ENCODE data around the gene GRAMD4. TPM values are rescaled to one million over a fixed set of nuclear protein-coding genes. Genes with fewer than 3 reads are reported as not detected.
"Not testable (repeated sequence)": the region's sequence is repeated elsewhere in the genome, so short reads cannot be mapped to it uniquely, and the experiment has no call there.

GRAMD4 gene
- total and polyA plus RNA-seq, 12 donors, result 29.3 to 143 (median 63.9) TPM

- WGBS, 2 donors, result 71 to 73% methylated on average over 10 of the region's 10 CpGs
- Histone ChIP-seq H3K27me3 (no peaks in the 10 kb centered on the region), H3K4me1 (peaks cover 36 to 85% (median 54%) of the 10 kb centered on the region in 9 donors), H3K36me3 (no peaks in the 10 kb centered on the region), H3K27ac (peak overlapping the region in 4 of 10 donors; percentile 4 to 43 (median 10)), H3K9me3 (no peaks in the 10 kb centered on the region), H3K4me3 (no peak overlapping the region)
- intact Hi-C loops (cut with DNase I), result loop anchor here in 2 of 10 donors (5.0 kb wide), 3 partner anchors 54 to 84 kb away; no protein-coding TSS in a partner anchor
- no peak for TF ChIP-seq CTCF (IDR thresholded peaks at IDR 0.05)
- DNase-seq, result no peak
- no peak for ATAC-seq
These were observed 26.5 kb downstream of the GRAMD4 start for GRCh38 chr22:46646531-46647215.

DNA sequence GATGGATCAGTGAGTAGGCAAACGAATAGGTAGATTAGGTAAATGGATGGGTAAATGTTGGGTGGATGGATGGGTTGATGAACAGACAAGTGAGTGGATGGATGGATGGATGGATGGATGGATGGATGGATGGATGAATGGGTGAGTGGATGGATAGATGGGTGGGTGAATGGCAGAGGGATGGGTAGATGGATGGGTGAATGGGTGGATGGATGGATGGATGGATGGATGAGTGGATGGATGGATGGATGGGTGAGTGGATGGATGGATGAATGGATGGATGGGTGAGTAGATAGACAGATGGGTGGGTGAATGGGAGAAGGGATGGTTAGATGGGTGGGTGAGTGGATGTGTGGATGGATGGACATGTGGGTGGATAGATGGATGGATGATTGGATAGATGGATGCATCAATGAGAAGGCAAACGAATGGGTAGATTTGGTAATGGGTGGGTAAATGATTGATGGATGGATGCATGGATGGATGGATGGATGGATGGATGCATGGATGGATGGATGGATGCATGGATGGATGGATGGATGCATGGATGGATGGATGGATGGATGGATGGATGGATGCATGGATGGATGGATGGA lies 28.1 kb downstream of the GRAMD4 start:
- not testable (repeated sequence) for ATAC-seq, H3K36me3 ChIP-seq, H3K9me3 ChIP-seq, DNase-seq, H3K4me3 ChIP-seq, H3K27me3 ChIP-seq, H3K27ac ChIP-seq
- intact Hi-C loops (cut with DNase I), result loop anchor here in 2 of 10 donors (5.0 kb wide), 3 partner anchors 56 to 86 kb away; no protein-coding TSS in a partner anchor
- 98% methylated on average over 2 of the region's 2 CpGs for WGBS, 2 donors
- H3K4me1 ChIP-seq, result peaks cover 45 to 90% (median 71%) of the 10 kb centered on the region in 9 donors

DNA sequence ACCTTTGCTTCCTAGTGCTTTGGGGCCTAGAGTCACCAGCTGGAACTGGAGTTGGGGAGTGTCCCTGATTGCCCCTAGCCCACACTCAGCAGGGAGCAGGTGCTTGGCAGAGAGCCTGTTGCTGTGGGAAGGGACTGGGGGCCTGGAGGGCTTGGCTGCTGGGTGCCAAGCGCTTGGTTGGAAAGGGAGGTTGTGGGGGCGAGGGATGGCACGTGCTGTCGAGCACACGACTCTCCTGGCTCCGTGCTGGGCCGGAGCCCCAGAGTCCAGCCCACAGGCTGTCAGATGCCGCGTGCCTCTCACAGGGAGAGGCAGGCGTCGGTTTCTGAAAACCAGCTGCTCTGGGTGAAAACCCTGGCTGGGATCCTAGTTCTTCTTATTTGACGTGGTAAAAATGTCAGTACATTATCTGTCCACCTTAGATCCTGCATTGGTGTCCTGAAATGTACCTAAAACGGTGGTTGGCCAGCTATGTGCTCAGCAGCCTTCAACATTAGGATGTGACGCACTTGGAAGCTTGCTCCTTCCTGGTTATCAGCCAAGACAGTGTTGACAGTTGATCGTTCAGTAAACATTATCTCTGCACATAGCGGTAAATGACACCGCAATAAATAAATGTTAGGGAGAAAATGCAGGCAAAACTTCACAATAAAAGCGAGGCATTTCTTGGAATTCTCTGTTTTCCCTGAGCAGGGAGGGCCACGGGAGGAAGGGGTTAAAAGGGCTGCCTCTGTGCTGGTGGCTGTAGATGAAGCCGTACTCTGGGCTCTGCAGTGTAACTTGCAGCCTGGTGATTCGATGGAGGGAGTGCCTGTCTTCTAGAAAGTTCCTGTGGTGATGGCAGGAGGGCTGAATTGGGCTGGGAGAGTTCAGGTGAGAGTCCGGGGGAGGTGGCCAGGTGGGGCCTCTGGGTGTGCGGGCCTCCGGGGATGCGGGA lies 29.2 kb downstream of the GRAMD4 start:
- H3K4me3 ChIP-seq, result no peak overlapping the region
- intact Hi-C loops (cut with DNase I), result loop anchor here in 5 of 10 donors (1.0 to 10.0 kb wide), 6 partner anchors 57 to 87 kb away; no protein-coding TSS in a partner anchor

More for the DNA sequence above, 29.2 kb downstream of the GRAMD4 start:
- ATAC-seq, result peak; percentile 48 to 79 (median 73)
- peak; percentile 58 to 72 for DNase-seq
- Histone ChIP-seq H3K36me3 (no peaks in the 10 kb centered on the region), H3K4me1 (peaks cover 55 to 96% (median 81%) of the 10 kb centered on the region in 9 donors), H3K27ac (peak overlapping the region; percentile 75 to 94 (median 86)), H3K9me3 (no peaks in the 10 kb centered on the region), H3K27me3 (no peaks in the 10 kb centered on the region)
- 14 to 16% methylated on average over 25 of the region's 25 CpGs for WGBS, 2 donors
- TF ChIP-seq CTCF (IDR thresholded peaks at IDR 0.05), result no peak
